ENCODE data around the gene AGR3.

- TF ChIP-seq CTCF (IDR thresholded peaks at IDR 0.05; ENCODE audit: poor library complexity) = no peak
- TF ChIP-seq EZH2phosphoT487 (IDR thresholded peaks at IDR 0.05; ENCODE audit: low read depth, severe bottlenecking, unreplicated experiment) = no peak
- TF ChIP-seq EZH2 (IDR thresholded peaks at IDR 0.05; ENCODE audit: borderline replicate concordance) = no peak
Measured at GRCh38 chr7:16879181-16879580, 2.6 kb downstream of the AGR3 start.
